T1000 (cell line): ENCODE results near the gene GPR171.

ENCODE experiments used
- DNase-seq: peaks from one replicate; lab custom pipeline; 2025; ENCODE audit warnings: mixed read lengths; lab: John Stamatoyannopoulos, UW

GPR171 gene

GRCh38 chr3:151213881-151214280 lies 10.9 kb upstream of the GPR171 start:
- DNase-seq, result no peak

GRCh38 chr3:151213151-151213550 lies 10.1 kb upstream of the GPR171 start:
- no peak for DNase-seq

- no peak for DNase-seq
These were observed 7.8 kb upstream of the GPR171 start for GRCh38 chr3:151210676-151211381.

GRCh38 chr3:151209654-151210053 lies 6.6 kb upstream of the GPR171 start:
- no peak for DNase-seq

GRCh38 chr3:151206201-151206600 lies 3.2 kb upstream of the GPR171 start:
- no peak for DNase-seq

- no peak for DNase-seq
These were observed 2.5 kb upstream of the GPR171 start for GRCh38 chr3:151205482-151205881.

GRCh38 chr3:151204530-151205402 lies 1.8 kb upstream of the GPR171 start:
- DNase-seq, result no peak

GRCh38 chr3:151201051-151201730 lies 1.8 kb downstream of the GPR171 start:
- DNase-seq, result no peak

- DNase-seq, result no peak
These were observed 2.4 kb downstream of the GPR171 start for GRCh38 chr3:151200586-151200985.

GRCh38 chr3:151199554-151200438 lies 3.2 kb downstream of the GPR171 start:
- DNase-seq, result no peak

GRCh38 chr3:151198849-151199248 lies 4.2 kb downstream of the GPR171 start:
- DNase-seq, result no peak

GRCh38 chr3:151197981-151198767 lies 4.8 kb downstream of the GPR171 start:
- no peak for DNase-seq

GRCh38 chr3:151197228-151197627 lies 5.8 kb downstream of the GPR171 start:
- no peak for DNase-seq

- no peak for DNase-seq
These were observed 6.6 kb downstream of the GPR171 start for GRCh38 chr3:151196434-151196833.

- DNase-seq, result no peak
These were observed 7.2 kb downstream of the GPR171 start for GRCh38 chr3:151195826-151196225.

GRCh38 chr3:151192545-151192944 lies 10.5 kb downstream of the GPR171 start:
- DNase-seq, result no peak

- DNase-seq, result no peak
These were observed 11.9 kb downstream of the GPR171 start for GRCh38 chr3:151191095-151191494.

- no peak for DNase-seq
These were observed 19.7 kb downstream of the GPR171 start for GRCh38 chr3:151183265-151183671.

GRCh38 chr3:151182349-151183079 lies 20.5 kb downstream of the GPR171 start:
- DNase-seq, result no peak

- no peak for DNase-seq
These were observed 24.7 kb downstream of the GPR171 start for GRCh38 chr3:151178208-151178845.
